ENCODE data around the gene MRPL53.

The MRPL53 gene

GRCh38 chr2:74504591-74504990, 32.1 kb upstream of the MRPL53 start:
- Histone ChIP-seq H3K27me3 (peaks cover 76% of the 10 kb centered on the region), H3K9me3 (no peaks in the 10 kb centered on the region), H3K4me1 (ENCODE audit: control insufficient read depth in 1 of 2, insufficient read depth in 1 of 2, low read depth in 1 of 2, low read length in 1 of 2) (peaks cover 41 to 47% of the 10 kb centered on the region in 2 experiments), H3K36me3 (peaks cover 13% of the 10 kb centered on the region), H3K27ac (no peak overlapping the region), H3K4me3 (ENCODE audit: low read depth in 1 of 2, low read length in 1 of 2) (no peak overlapping the region)
- TF ChIP-seq CTCF (IDR thresholded peaks at IDR 0.05) = no peak

GRCh38 chr2:74503506-74504475, 31.3 kb upstream of the MRPL53 start:
- Histone ChIP-seq H3K36me3 (peaks cover 13% of the 10 kb centered on the region), H3K4me1 (ENCODE audit: control insufficient read depth in 1 of 2, insufficient read depth in 1 of 2, low read depth in 1 of 2, low read length in 1 of 2) (peaks cover 49 to 55% of the 10 kb centered on the region in 2 experiments), H3K27ac (no peak overlapping the region), H3K9me3 (no peaks in the 10 kb centered on the region), H3K4me3 (ENCODE audit: low read depth in 1 of 2, low read length in 1 of 2) (peak overlapping the region; percentile 54 to 62), H3K27me3 (peaks cover 76% of the 10 kb centered on the region)
- no peak for TF ChIP-seq CTCF (IDR thresholded peaks at IDR 0.05)

- Histone ChIP-seq H3K36me3 (peaks cover 13% of the 10 kb centered on the region), H3K27me3 (peaks cover 77% of the 10 kb centered on the region), H3K27ac (no peak overlapping the region), H3K9me3 (no peaks in the 10 kb centered on the region), H3K4me1 (ENCODE audit: control insufficient read depth in 1 of 2, insufficient read depth in 1 of 2, low read depth in 1 of 2, low read length in 1 of 2) (peaks cover 52 to 58% of the 10 kb centered on the region in 2 experiments), H3K4me3 (ENCODE audit: low read depth in 1 of 2, low read length in 1 of 2) (peak overlapping the region; percentile 54 to 62)
- TF ChIP-seq CTCF (IDR thresholded peaks at IDR 0.05) = no peak
Observed at GRCh38 chr2:74502720-74503505, 30.4 kb upstream of the MRPL53 start.

DNA sequence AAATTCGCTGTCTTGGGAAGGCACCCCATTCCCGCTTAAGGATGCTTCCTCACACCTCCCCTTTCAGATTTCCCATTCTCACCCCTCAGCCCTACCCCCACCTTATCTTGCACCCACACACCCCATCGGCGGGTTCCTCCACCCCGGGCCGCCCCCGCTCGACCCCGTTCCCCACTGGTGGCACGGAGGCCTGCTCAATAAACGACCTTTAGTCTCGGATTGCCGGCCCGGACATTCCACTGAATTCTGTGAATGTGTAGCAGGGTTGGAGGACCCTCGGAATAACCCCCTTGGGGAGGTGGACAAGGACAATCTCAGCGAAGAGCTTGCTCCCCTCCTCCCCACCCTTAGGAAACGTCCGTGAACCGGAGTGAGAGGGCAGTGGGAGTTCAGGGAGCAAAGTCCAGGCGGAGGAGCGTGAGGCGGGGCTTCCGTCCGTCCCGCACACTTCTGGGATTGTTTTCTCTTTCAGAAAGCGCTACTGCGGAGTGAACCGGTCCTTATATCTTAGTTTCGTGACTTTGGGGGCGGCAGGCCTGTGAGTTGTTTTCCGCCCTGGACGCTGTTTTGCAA, 29.8 kb upstream of the MRPL53 start:
- TF ChIP-seq CTCF (IDR thresholded peaks at IDR 0.05) = no peak
- Histone ChIP-seq H3K36me3 (peaks cover 13% of the 10 kb centered on the region), H3K27ac (no peak overlapping the region), H3K4me3 (ENCODE audit: low read depth in 1 of 2, low read length in 1 of 2) (peak overlapping the region; percentile 54 to 62), H3K4me1 (ENCODE audit: control insufficient read depth in 1 of 2, insufficient read depth in 1 of 2, low read depth in 1 of 2, low read length in 1 of 2) (peaks cover 54 to 60% of the 10 kb centered on the region in 2 experiments), H3K9me3 (no peaks in the 10 kb centered on the region), H3K27me3 (peaks cover 84% of the 10 kb centered on the region)

DNA sequence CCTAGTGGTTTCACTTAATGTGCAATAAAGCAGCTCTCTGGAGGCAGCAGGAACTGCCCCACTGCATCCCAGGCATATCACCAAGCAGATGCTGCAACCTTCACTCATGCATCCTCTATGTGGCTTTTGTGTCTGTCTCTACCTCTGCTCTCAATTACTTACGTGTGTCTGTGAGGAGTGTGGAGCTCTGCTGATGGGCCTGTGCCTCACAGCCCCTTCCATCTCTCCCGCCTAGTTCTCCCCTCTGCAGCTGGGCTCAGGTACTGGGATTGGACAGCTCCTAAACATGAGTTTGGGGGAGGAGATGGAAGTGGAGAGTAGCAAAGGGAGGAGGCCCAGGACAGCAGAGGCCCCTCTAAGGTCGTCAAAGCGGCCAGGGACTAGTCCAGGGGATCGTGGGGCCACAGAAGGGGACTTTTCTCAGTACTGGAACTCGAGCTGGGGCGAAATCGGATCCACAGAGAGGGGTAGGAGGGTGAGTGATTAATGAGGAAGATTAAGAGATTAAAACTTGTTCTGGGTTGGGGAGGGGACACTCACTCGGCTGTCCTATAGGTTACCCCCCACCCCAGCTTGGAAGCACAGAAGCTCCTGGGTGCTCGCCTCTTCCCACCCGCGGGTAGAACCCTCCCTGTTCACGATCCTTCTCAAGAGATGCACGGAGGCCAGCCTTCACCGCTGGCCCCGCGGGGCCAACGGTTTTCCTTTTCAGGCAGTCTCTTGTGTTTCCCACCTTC, 29.0 kb upstream of the MRPL53 start:
- H3K4me3 ChIP-seq (ENCODE audit: low read depth in 1 of 2, low read length in 1 of 2) = no peak overlapping the region
- H3K27me3 ChIP-seq = peaks cover 91% of the 10 kb centered on the region
- H3K4me1 ChIP-seq (ENCODE audit: control insufficient read depth in 1 of 2, insufficient read depth in 1 of 2, low read depth in 1 of 2, low read length in 1 of 2) = peaks cover 48 to 54% of the 10 kb centered on the region in 2 experiments

More for the DNA sequence above, 29.0 kb upstream of the MRPL53 start:
- TF ChIP-seq CTCF (IDR thresholded peaks at IDR 0.05) = no peak
- H3K36me3 ChIP-seq = peaks cover 13% of the 10 kb centered on the region
- no peaks in the 10 kb centered on the region for H3K9me3 ChIP-seq
- no peak overlapping the region for H3K27ac ChIP-seq

Data from neutrophil (primary cell).